Activated T-cell treated with anti-CD3 and anti-CD28 coated beads for 1 hour (primary cell): ENCODE data around the gene SEH1L.
"Not testable (repeated sequence)": the region's sequence is repeated elsewhere in the genome, so short reads cannot be mapped to it uniquely, and the experiment has no call there.

Experiments
- DNase-seq: peaks from one replicate; pipeline ENCODE4 v3.0.0-alpha.2; 2020; ENCODE audit warnings: low read depth

The SEH1L gene

DNA sequence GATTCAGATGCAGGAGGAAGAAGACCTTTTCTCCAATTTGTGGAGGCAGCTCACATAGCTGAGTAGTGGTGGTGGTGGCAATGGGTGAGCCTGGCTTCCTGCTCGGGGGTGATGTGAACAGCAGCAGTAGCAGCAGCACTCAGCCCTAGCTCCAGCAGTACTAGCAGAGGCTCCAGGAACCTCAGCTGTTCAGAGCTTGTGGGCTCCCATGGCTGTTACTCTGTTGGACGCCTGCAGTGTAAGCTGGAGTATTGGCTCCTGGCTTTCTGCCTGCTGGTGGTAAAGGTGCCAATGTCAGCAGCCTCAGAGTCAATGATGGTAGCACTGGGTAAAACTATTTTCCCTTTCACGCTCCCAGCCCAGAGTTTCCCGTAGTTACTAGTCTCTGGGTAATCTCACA is 3.1 kb upstream of the SEH1L start:
- no peak for DNase-seq

DNA sequence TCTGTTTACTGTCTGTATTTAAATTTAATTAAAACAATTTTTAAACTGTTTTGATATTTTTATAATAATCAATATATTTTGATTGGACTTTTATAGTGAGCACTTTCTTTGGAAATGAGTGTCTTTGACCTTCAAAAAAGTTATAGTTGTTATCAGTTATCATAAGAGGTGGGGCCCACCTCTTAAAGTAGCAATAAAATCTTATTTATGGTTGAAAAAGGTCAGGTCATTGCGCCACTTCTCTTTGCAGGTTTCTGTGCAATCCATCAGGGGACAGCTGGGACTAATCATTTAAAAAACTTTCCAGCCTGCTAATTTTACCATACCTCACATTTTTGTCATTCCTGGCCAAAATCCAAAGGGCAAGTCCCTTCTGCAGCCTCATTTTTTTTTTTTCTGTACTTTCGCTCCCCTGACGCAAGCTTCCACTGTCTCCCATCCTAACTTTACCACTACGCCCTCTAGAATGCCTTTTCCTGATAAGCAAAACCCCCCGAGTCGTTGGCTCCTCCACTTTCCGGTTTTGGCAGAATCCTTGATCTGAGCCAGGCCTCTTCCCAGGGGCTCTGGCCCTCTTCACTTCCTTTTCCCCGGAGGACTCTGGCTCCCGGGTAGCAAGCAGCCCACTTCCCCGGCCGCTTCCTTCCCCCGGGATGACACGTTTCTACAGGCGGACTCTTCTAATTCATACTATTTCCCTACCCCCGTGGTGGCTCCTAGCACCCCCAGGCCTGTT is 1.1 kb upstream of the SEH1L start:
- no peak for DNase-seq

DNA sequence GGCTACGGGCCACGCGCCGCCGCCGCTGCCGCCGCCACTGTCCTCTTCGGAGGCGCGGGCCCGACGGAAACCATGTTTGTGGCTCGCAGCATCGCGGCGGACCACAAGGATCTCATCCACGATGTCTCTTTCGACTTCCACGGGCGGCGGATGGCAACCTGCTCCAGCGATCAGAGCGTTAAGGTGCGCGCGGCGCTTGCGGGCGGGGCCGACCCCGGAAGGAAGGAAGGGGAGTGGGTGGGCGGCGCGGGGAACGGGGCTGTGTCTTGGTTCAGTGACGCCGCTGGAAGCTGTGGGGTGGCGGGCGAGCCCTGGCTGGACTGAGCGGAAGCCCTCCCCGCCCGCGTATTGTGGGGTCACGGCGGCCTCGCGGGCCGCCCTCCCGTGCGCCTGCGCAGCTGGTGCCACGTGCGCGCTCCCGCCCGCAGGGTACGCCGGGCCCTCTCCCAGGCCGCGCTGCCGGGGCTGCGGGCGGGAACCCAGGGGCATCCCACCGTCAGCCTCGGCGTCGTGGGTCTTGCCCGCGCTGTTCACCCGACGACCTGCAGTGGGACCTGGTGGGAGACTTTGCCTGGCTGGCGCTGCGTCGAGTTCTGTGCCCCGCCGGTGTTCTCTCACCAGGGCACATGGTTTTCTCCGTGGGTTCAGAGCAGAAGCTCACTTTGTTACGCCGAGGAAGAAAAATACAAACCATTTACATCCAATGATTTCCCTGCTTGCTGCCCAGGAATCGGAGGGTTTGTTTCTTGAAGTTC is 416 bp downstream of the SEH1L start:
- peak; percentile 98 for DNase-seq

GRCh38 chr18:12958478-12958877 is 10.7 kb downstream of the SEH1L start:
- DNase-seq, result no peak

GRCh38 chr18:12960395-12960794 is 12.6 kb downstream of the SEH1L start:
- no peak for DNase-seq

DNA sequence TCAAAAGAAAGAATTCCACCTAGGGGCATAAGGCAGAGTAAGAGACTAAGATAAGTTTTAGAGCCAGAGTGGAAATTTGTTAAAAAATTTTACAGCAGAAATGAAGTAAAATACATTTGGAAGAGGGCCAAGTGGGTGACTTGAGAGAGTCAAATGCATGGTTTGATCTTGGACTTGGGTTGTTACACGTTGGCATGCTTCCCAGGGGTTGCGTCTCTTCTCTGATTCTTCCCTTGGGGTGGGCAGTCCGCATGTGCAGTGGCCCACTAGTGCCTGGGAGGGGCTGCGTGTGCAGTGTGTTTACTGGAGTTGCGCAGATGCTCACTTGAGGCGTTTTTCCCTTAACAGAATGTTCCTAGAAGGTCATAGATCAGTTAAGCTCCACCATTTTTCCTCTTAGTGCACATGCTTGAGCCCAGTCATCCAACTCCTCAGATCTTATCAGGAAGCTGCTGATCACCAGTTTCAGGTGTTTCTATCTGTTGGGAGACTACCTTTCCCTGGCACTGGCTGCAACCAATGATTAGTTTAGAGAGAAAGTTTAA is 13.1 kb downstream of the SEH1L start:
- no peak for DNase-seq

DNA sequence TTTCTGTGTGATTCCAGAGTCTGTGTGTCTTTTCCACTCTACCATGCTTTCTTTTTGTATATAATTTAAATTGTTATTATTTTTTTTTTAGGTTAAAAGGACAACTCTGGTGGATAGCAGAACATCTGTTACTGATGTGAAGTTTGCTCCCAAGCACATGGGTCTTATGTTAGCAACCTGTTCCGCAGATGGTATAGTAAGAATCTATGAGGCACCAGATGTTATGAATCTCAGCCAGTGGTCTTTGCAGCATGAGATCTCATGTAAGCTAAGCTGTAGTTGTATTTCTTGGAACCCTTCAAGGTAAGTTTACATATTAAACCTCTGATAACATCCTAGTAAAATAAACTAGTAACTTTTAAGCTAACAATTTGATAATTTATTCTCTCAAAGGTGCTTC is 15.3 kb downstream of the SEH1L start:
- no peak for DNase-seq

DNA sequence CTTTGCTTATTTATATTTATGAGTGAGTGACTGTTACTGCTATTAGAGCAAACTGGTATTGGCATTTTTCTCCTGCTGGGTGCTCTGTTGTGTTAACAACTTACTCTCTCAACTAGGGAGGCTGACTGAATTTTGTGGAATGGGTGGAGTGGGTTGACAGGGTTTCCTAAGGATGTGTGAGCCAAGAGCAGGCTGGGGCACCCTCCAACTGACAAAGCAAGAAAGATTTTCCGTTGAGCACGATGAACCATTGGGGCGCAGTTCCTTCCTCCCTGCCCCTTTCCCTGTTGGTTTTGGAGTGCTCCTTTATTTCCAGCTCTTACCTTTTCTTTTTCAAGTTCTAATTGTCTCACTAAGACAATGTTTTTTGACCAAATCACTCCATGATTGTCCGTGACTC is 20.3 kb downstream of the SEH1L start:
- DNase-seq, result no peak

DNA sequence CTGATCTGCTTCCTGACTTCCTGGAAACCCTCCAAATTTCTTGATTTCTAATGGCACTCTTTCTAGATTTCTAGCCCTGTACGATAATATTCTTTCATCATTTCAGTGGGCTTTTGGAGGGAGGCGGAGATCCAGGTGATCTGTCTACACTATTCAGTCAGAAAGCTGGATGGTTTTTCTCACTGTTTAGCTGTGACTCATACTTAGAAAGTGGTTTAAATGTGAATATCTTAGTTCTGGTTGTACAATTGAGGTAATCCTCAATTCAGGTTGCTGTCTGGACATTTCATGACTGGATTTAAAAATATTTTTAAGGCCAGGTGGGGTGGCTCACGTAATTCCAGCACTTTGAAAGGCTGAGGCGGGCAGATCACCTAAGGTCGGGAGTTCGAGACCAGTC is 20.8 kb downstream of the SEH1L start:
- no peak for DNase-seq

DNA sequence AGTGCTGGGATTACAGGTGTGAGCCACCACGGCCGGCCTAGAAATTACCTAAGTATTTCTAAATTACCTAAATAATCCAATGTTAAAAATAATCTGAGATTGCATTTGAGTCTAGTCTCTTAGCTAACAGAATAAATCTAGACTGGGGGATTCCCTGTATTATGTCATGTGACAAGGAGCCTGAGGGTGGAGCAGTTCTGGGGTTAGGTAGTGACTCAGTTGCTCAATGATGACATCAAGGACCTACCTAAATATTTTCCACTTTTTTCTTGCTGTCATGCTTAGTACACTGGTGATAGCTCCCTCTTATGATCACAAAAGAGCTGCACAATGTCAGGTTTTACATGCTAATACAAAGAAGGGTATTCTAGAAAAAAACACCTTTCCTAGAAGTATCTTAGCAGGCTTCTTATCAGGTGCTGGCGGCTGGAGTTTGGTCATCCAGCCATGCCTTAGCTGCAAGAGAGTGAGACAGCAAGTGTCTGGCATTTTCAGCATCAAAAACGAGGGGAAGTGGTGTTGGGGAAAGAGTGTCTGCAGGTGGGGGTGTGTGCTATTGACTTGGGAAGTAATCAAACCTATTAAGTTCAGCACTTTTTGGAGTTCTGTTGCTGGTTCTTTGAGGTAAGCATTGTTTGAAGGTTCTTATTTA is 25.9 kb downstream of the SEH1L start:
- no peak for DNase-seq

DNA sequence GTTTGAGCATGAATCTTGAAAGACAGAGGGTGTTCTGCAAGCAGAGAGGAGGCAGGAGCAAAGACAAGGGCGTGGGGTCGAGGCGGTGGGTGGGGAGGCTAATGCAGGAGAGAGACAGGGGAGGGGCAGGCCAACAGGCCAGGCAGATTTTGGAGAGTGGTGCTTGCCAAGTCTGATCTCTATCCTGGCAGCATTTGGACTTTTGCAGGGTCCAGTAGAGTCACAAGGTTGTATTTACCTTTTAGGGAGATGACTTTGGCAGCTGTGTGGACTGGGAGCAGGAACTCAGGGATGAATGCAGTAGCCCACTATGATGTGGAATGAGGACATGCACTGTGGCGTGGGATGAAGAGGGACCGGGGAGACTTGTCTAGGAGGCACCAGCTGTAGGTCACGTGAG is 27.7 kb downstream of the SEH1L start:
- DNase-seq, result no peak

DNA sequence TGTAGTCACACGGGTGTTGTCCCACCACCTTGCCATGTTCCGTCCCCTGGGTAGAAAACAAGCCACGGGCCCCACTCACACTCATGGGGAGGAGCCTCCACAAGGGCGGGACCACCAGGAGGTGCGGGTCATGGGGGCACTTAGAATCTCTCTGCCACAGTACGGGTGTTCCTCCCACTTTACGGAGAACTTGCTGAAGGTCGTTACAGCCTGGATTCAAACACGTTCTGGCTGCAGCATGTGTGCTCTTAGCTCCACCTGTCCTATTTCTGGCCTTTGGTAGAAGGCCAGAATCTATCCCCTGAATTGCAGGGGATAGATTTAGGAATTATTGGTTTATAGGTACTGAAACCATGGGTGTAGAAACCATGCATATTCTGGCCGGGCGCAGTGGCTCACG is 28.5 kb downstream of the SEH1L start:
- DNase-seq, result no peak

DNA sequence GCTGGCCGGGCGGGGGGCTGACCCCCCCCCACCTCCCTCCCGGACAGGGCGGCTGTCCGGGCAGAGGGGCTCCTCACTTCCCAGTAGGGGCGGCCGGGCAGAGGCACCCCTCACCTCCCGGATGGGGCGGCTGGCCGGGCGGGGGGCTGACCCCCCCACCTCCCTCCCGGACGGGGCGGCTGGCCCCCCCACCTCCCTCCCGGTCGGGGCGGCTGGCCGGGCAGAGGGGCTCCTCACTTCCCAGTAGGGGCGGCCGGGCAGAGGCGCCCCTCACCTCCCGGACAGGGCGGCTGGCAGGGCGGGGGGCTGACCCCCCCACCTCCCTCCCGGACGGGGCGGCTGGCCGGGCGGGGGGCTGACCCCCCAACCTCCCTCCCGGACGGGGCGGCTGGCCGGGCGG is 32.3 kb downstream of the SEH1L start:
- not testable (repeated sequence) for DNase-seq

GRCh38 chr18:12989397-12990122 is 41.7 kb downstream of the SEH1L start:
- no peak for DNase-seq

DNA sequence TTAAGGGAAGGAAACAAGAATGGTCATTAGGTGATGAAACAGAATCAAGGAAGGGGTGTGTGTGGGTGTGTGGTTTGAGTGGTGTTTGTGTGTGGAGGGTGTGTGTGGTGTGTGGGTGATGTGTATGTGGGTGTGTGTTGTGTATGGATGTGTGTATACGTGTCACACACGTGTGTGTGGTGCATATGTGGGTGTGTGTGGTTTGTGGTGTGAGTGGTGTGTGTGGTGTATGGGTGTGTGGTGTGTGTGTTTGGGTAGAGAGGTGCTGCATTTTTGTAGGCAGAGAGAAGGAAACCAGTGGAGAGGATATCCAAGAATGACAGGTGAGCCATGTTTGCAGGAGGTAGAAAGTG is 42.3 kb downstream of the SEH1L start:
- DNase-seq, result no peak

- no peak for DNase-seq
These were observed 42.8 kb downstream of the SEH1L start for GRCh38 chr18:12990641-12990966.

GRCh38 chr18:12990967-12991820 is 43.4 kb downstream of the SEH1L start, which contains the start of gene CEP192:
CEP192 (plus strand) TSS chr18:12991362; CDS start chr18:12999425, 8,063 bp downstream.
- DNase-seq, result peak; percentile 92

GRCh38 chr18:12991821-12992179 is 44.0 kb downstream of the SEH1L start:
- DNase-seq, result no peak

DNA sequence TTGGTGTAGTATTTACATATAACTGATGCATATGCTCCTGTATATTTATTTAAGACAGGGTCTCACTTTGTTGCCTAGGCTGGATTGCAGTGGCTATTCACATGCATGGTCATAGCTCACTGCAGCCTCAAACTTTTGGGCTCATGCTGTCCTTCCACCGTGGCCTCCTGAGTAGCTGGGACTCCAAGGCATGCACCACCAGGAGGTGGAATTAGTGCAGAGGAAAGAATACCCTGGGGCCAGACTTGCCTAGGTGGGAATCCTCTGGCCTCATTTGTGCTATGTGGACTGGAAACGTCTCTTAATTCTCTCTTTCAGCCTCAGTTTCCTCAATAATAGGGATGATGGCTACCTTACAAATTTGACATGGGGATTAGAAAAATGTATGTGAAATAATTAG is 45.6 kb downstream of the SEH1L start:
- no peak for DNase-seq

GRCh38 chr18:12995424-12995823 is 47.6 kb downstream of the SEH1L start:
- no peak for DNase-seq

DNA sequence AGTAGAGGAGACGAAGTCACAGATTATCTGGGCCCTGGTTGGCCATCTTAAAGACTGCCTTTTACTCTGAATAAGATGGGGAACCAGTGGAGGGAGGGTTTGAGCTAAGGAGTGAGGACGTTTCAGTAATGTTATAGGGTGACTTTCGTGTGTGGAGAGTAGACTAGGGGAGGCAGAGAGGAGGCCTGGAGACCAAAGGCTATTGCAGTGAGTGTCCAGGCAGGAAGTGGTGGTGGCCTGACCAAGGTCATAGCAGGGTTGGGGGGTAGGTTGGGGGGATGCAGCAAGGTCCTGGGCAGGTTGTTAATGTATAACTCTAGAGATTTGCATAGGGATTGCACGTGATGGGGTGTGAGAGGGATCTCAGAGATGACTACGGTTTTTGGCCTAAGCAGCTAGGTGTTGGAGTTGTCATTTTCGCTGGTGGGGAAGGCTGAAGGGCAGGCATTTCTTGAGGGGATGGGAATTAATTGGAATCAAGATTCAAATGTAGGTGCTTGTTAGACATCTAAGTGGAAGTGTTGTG is 48.2 kb downstream of the SEH1L start:
- DNase-seq, result no peak
